EH (cell line): ENCODE data around the gene SYNE2.

Experiments
- DNase-seq: peaks from one replicate; pipeline ENCODE4 v3.0.0-alpha.2; 2015; ENCODE audit warnings: low read depth

SYNE2 gene

GRCh38 chr14:63956326-63956725 is 103.5 kb downstream of the SYNE2 start:
- DNase-seq, result peak; percentile 29

- DNase-seq, result peak; percentile 83
These were observed 108.2 kb downstream of the SYNE2 start for GRCh38 chr14:63960926-63961567.

GRCh38 chr14:63962906-63963305 is 110.1 kb downstream of the SYNE2 start:
- DNase-seq, result no peak

GRCh38 chr14:63963439-63963838 is 110.6 kb downstream of the SYNE2 start:
- no peak for DNase-seq

GRCh38 chr14:63964113-63964512 is 111.3 kb downstream of the SYNE2 start:
- no peak for DNase-seq

- no peak for DNase-seq
These were observed 113.6 kb downstream of the SYNE2 start for GRCh38 chr14:63966407-63966806.

GRCh38 chr14:63972323-63972932 is 119.6 kb downstream of the SYNE2 start:
- no peak for DNase-seq

GRCh38 chr14:63974176-63974575 is 121.4 kb downstream of the SYNE2 start:
- no peak for DNase-seq

- DNase-seq, result no peak
These were observed 128.8 kb downstream of the SYNE2 start for GRCh38 chr14:63981569-63981968.

GRCh38 chr14:63982156-63982555 is 129.4 kb downstream of the SYNE2 start:
- no peak for DNase-seq

GRCh38 chr14:63982629-63983028 is 129.8 kb downstream of the SYNE2 start:
- DNase-seq, result no peak

GRCh38 chr14:63986789-63987533 is 134.2 kb downstream of the SYNE2 start:
- DNase-seq, result peak; percentile 51

- no peak for DNase-seq
These were observed 135.8 kb downstream of the SYNE2 start for GRCh38 chr14:63988579-63988978.

- no peak for DNase-seq
These were observed 139.0 kb downstream of the SYNE2 start for GRCh38 chr14:63991833-63992232.

- DNase-seq, result no peak
These were observed 140.1 kb downstream of the SYNE2 start for GRCh38 chr14:63992858-63993257.

- no peak for DNase-seq
These were observed 141.2 kb downstream of the SYNE2 start for GRCh38 chr14:63993992-63994391.

- DNase-seq, result no peak
These were observed 142.5 kb downstream of the SYNE2 start for GRCh38 chr14:63995285-63995684.

GRCh38 chr14:63996016-63996415 is 143.2 kb downstream of the SYNE2 start:
- peak; percentile 17 for DNase-seq

- DNase-seq, result peak; percentile 80
These were observed 143.9 kb downstream of the SYNE2 start for GRCh38 chr14:63996625-63997220.

- no peak for DNase-seq
These were observed 147.9 kb downstream of the SYNE2 start for GRCh38 chr14:64000749-64001148.

- no peak for DNase-seq
These were observed 153.0 kb downstream of the SYNE2 start for GRCh38 chr14:64005822-64006221.

- DNase-seq, result no peak
These were observed 155.2 kb downstream of the SYNE2 start for GRCh38 chr14:64008016-64008415.

GRCh38 chr14:64012003-64012402 is 159.2 kb downstream of the SYNE2 start:
- DNase-seq, result no peak
